Stimulated activated CD8-positive, alpha-beta memory T cell treated with anti-CD3 and anti-CD28 coated beads, Interleukin-12 subunit alpha, Interleukin-12 subunit beta, amount 100 ng/mL, for 4 hours (primary cell): Measurements from ENCODE around the gene OLFM3.

ENCODE experiments used
- DNase-seq: peaks from one replicate; pipeline ENCODE4 v3.0.0-alpha.2; 2020; ENCODE audit warnings: low read depth

OLFM3 gene

DNA sequence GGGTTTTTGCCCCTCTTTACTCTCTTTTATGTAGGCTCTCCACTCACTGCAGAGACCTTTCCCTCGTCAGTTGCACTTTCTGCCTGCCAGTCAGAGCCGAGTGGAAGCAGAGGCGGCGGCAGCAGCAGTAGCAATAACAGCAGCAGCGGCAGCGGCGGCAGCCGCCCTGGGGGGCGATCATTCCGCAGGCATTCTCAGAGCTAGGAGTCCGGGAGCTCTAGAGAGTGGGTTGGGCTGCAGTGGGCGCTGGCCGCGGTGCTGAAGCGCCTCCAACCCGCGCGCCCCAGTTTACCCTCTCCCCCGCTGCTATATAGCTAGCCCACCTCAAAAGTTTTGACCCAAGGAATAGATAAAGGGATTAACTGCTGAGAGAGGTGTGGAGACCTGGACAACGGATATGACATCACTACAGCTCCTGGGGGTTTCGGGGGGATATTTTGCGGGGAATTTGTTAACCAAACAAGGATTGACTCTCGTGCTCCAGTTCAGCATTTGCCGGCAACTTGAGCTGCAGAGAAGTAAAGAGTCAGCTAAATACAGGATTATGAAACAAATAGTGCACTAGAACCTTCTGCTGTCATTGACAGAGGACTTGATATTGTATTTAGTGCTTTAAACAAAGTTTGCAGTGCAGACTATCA lies at the start of gene OLFM3:
OLFM3 (minus strand) TSS at position 102 of the 641 bp plus-strand sequence.
- DNase-seq: no peak

DNA sequence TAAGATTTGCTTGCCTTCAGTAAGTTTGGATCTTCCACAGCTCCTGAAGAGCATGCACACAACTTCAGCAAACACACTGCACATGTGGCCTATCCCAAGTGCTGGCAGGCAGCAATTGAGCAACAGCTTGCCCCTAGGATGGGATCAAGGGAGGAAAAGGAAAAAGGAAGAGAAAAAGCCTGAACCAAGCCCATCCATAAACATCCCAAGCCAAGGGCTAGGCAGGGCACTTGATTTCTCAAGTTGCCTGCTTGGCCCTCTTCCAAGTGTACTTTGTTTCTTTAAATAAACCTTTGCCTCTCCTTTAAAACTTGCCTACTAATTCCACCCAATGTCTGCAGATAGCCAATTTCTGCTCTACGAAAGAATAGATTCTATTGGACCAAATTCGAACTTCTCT lies 49.0 kb upstream of the OLFM3 start:
- DNase-seq: no peak

DNA sequence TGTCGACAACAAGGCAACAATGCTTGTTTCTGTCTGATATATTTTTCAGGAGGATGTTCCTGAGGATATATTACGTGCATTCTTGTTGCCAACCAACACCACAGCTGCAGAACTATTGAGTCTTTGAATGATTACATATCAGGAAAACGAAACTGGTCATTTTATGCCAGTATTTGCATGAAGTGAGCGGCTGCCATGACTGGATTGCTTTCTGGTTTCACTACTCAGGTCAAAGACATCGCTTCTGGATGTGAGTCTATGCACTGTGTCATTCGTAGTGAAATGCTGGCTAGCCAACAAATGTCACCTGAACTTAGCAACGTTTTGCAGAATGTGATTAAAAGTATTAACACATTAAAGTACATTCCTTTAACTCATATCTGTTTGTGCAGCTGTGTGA lies 35.8 kb upstream of the OLFM3 start:
- no peak for DNase-seq

DNA sequence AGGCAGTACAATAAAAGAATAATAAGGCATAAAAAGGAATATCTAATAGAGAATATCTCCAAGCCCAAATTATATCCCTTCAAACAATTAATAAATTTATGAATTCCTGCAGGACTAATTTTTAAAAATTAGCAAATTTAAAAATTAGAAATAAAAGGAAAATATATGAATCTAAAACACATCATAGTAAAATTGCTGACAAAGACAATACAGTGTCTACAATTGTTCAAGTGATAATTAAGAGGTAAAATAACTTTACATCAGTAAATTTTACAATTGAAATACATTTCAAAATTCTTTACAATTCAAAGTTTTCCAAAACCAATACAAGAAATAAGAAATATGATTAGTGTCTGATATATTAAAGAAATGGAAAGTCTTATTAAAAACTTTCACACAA lies 22.8 kb upstream of the OLFM3 start:
- no peak for DNase-seq

DNA sequence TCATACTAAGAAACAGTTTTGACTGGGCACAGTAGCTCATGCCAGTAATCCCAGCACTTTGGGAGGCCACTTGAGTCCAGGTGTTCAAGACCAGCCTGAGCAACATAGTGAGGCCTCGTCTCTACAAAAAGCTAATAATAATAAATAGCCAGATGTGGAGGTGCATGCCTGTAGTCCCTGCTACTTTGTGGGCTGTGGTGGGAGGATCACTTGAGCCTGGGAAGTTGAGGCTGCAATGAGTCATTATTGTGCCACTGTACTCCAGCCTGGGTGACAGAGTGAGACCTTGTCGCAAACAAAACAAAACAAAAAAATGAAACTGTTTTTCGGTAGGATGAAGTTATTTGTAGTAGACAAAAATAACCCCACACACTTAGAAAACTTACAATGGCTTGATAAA lies 19.0 kb upstream of the OLFM3 start:
- DNase-seq: no peak

DNA sequence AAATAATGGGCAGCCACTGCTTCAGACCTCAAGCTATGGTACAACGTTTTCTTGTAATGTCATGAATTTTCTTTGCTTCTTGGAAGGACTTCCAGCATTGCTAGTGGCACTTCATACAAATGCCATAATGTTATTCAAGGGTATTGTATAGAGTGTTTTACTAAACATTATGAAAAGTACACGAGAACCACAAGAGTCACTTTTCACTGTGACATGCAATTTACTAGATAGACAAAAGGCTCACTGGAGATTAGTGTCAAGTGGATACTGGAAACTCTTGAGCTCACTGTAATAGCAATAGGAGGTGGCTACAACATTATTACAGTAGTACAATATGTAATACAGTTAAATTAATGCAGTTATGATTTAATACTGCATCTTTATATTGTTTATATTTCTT lies 5.3 kb upstream of the OLFM3 start:
- no peak for DNase-seq

DNA sequence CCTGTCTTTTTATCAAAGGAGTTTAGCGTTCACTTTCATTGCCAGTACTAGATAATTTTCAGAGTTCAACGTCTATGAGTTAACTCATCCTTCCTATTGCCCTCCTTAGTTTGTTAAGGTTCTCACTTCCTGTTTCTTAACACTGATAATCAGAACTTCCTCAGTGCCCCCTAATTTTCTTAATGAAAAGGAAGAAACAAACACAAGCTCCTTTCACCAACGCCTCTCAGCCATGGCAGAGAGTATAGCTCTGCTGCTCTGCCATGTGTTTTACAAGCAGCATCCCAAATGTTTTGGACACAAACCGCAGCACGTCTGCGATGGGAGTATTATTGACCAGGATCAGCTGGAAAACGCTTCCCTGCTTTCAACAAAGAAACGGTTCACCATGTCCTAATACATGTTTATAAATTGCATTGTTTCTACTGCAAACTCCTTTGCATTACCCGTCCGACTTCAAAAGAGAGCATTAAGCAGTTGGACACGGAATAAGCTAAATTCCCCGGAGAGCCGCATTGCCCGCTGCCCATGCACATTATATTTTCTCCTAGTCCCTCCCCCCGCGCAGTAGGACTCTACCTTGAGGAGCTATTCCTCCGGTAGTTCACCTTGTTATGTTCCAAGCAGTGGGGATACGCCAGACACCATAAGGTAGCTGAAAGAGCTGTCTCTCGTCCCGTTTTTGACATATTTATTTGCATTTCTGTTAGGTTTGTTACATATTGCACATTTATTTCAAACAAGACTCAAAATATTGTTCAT lies 561 bp downstream of the OLFM3 start:
- DNase-seq: no peak

DNA sequence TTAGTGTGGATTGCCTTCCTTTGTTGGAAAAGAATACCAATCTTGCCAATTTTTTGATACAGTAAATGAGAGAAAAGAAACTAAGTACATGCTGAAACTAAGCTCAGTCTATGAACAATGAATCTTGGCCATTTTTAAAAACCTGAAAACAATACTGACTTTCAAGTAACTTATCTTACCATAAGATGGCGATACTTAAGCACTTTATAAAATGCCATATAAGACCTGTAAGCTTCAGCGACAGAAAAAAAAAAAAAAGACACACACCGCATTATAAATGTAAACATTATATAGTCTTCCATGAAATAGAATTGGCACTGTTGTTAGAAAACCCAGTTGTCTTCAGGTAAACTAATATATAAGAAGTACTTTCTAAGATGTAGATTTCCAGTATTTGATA lies 3.0 kb downstream of the OLFM3 start:
- no peak for DNase-seq

DNA sequence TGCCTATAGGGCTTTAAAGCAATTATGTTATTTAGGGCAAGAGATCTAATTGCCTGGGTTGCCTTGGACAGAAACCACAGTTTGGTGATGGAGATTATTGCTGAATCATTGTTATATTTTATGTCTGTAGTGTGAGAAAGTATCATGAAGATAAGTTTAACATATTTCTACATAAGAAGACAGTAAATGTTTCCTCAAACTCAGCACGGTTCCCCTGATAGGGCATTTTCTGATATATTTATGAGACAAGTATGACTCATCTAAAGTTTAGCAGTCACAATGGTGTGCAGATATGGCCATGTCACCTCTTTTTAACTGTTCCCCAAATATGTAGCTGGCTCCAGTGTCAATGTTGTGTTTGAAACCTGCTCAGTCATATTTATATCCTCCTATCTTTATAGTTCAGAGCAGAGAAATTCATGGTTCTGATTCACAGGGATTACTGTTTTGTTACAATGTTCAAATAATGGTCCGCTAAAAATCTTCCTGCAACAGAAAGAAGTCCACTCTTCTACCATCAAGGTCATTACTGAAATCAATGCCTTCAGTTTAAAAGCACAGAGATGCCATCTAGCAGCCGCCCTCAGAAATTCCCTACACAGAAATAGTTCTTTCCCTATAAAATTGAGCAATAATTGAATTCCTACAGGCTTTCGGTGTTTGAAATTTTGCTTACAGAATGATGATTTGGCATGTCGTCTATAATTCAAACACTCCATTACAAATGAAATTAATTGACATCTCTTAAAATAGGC lies 3.7 kb downstream of the OLFM3 start:
- no peak for DNase-seq

DNA sequence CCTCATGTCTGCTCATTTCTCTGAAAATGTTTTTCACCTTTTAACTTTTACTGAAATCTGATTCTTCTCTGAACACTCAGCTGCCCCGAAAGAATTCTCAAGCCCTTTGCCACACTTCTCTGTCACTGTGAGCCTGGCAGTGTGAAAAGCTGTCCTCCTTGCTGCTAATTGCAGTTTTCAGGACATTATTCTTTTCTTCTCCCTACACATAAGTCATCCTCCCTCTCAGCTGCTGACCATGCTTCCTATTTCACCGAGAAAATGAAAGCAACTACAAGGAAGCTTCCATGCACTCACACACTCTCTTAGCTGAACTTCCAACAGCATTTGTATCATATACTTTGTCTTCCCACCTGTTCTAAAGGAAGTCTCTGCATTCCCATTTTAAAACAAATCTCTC lies 15.8 kb downstream of the OLFM3 start:
- no peak for DNase-seq

DNA sequence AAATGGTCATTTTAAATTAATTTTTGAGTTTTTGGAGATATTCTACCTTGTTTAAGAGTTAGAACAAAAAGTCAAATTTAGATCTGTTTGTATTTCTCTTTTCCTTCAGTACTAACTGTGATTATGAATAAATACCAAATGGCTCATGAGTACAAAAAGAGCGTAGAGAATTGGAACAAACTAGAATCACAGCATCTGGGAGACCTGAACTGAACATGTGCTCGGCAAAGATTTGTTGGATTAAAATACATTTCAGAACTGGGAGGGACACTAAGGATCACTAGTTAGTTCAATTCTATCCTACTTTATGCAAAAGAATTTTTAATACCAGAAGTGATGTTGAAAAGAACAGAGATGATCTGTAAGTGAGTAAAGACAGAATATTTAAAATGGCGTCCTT lies 19.5 kb downstream of the OLFM3 start:
- no peak for DNase-seq

DNA sequence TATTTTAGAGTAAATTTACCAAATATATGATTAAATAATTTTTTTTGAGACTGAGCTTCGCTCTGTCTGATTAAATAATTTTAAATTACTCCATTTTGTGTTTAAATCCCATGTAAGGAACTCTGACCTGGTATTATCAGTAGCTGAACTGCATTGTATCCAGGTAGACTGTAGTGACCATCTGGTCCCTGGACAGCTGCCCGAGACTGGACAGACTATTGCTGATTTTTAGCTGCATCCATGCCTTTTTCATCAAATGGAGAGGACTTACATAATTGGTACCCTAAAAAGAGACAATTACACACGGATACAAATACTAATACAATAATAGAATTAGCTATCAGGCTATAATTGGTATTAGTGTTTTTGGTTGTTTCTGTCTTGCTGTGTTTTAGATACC lies 20.6 kb downstream of the OLFM3 start:
- no peak for DNase-seq

DNA sequence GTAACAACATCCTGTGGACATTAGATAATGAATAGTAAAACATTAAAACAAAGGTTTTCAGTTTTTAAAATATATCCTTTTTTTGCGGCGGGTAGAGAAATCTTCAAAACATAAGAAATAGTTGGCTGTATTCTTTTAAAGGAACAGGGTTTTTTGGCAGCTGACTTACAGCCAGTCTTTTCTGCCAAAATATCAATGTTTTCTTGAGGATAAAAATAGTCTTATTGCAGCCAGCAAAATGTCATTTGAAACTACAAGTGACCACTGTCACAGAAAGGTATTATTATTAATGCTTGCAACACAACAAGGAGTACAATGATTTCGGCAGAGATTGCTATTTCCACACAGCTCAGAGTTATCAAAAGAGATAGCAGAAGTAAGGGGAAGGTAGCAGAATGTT lies 21.4 kb downstream of the OLFM3 start:
- no peak for DNase-seq

DNA sequence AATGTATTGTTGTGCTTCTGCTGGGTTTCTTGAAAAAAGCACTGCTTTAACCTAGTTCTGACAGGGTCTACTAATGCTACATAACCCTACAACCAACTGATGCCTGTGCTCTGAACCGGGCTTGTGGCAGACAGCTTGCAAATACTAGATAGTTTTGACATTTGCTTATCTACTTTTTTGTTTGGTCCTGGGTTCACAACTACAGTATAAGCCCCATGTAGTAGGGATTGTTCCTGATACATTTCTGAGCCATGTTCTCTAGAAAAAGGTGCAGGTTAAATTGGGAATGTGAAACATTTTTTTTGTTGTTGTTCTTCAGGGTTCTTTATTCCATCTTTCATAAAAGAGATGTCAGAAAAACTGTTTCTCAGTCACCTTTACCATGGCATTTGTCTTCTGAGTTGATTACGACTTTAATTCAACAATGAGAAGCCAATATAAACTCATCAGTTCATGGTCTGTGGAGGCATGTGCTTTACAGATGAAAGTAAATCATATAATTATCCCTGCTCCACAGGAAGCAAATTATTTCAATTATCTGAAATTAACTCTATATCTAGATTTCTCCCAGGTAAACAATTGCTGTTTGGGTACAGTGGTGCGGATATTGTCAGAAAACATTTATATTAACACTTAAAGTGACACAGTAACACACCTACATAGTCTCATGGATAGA lies 22.0 kb downstream of the OLFM3 start:
- DNase-seq: no peak

DNA sequence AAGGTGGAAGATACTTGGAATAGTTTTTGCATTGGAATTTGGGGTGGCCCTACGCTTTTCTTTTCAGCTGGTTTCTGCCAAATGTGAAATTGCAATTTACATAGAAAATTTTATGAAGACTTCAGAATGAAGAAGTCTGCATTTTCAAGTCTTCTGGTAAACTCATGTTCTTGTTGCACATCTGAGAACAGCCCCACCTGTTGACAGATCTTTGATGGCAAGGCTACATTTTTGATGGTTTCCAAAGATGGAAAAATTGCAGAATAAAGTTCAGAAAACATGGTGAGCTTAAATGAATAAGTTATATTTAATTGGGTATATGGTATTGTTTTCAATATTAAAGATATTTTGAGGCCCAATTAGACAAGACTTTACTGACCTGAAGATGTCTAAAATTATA lies 25.4 kb downstream of the OLFM3 start:
- DNase-seq: no peak

DNA sequence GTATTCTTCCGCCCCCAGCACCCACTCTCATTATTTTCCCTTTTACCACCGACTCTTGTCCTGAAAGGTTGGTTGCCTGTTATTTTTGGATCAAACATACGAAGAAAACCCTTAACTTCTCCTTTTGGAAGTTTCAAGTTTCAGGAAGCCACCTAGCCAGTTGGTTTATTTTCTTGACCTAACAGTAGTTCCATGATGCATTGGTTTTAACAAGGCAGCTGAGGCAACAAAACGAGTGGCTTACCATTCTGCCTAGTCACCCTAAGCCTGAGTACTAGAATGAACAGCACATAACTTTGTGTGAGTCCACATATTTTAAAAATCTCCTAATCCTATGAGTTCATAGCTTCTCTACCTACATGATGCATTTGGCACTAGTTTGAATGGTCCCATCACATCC lies 28.9 kb downstream of the OLFM3 start:
- DNase-seq: no peak

DNA sequence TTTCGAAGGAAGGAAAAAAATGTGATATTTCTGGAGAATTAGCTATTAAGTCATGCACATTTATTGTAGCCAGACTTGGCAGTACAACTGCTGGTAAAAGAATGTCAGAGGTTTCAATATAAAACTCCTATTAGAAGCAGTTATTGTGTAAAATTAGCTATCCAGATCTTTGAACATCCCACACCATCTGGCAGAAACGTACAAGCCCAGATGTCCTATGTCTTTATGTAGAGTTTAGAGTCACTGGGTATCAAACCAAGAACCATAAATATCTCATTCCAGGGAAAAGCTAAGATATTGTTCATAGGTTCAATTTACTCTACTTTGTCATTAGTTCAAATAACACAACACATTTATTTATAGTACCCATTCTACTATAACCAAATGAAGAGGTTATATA lies 31.4 kb downstream of the OLFM3 start:
- DNase-seq: no peak

DNA sequence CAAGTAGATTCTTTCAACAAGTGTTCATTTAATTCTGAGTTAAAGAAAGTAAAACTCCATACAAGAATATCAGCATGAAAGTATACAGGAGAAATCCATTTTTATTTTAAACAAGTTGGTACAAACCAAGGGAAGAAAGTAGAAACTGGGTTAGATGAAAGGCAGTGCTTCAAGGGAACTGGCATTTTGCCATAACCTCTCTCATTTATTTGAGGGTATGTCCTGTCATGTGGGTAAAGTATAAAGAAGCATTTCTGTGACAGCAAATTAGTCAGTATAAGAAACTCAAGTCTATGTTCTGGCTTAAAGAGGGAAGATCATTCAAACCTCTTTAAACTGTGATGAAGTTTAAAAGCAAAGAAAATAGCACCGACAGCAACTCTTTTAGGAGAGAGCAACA lies 32.0 kb downstream of the OLFM3 start:
- DNase-seq: no peak

DNA sequence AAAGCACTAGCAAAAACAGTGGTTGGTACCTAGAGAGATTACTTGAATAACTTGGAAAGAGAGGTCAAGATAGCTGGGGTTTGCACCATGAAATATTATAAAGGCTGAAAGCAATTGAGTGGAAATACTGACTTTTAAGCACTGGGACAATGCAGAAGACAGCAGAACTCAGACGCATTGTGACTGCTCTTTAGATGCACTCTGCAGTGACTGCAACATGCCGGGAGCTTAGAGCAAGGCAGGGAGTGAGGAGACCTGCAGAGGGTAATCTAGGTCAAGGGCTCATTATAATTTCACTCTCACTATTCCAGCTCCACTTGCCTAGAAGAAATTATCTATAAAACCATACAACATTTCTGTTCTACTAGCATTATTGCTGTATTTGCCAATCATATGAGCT lies 36.6 kb downstream of the OLFM3 start:
- no peak for DNase-seq

DNA sequence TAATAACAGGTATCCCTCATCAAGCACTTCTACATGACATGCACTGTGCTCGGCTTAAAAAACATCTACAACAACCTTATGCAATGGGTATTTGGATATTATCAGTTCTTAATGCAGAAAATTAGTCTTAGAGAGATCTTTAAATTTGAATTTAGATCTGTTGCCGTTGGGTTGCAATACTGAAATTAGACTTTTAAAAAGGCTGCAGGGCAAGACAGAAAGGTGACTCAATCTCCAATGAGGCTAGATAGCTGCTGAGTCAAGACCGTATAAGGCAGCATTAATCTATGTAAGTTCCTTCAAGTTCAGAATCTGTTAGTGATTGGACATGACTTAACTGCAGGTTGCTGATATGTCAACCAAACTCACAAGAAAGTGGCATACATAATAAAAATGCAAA lies 37.3 kb downstream of the OLFM3 start:
- DNase-seq: no peak

DNA sequence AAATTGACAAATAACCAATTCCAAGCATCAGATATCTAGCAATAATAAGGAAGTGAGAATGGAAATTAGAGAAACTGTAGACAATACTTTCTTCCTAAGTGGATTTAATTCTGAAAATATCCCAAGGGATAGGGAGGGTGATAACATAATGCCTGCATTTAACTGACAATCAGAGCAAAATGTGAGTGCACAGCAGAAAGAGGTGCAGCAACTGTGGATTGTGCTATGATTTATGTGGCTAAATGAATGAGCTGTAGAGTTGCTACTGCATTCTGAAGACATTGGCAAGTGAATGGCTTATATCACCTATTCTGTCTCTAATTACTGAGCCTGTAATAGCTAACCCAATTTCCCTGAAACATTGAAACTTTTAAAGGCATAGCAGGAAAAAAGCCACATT lies 39.0 kb downstream of the OLFM3 start:
- no peak for DNase-seq

DNA sequence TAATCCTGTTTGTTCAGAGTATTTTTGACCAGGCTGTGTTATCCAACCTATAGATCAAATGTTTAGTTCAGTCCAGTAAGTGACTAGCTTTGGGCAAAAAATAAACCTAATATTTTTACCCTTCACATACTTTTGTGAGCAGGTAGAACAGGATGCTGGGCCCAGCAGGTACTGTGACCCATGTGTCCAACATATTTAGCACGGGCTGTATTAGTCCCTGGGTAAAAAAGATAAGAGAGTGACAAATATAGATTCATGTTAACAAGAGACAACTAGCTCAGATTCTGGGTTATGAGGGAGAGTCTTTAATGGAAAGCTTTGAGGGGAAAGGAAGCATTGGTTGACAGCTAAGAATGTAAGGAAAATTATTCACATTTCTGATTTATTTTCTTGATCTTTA lies 43.1 kb downstream of the OLFM3 start:
- no peak for DNase-seq

DNA sequence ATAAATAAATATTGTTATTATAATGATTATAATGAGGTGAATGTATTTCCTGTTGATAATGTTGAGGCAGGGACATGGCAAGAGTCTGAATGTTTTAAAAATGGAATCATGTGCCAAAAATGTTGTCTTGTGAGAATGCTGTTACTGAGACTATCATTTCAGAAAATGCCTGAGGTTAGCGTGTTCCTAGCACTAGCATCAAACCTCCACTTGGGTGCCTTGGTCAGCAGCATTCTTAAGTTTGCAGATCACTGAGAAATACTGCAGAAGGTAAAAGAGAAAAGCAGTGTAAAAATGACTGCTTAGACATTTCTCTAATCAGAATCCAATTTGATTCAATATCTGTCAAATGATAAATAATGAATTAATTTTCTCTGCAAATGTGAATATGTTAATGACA lies 50.8 kb downstream of the OLFM3 start:
- no peak for DNase-seq
